Natural killer cell (primary cell): ENCODE data around the gene TMEM198. TPM values are rescaled to one million over a fixed set of nuclear protein-coding genes. Genes with fewer than 3 reads are reported as not detected.

Experiments used
- ATAC-seq, 3 donors: fragments of 150-1000 bp in 2 of 3; fragments of 200-7000 bp in 1 of 3; cut with Tn5 transposase; 1 replicate in 1 of 3; 2 replicates in 2 of 3; pipeline ENCODE4 v1.10.0; 2021; ENCODE audit warnings: mild to moderate bottlenecking in 2 of 3, moderate library complexity in 2 of 3
- DNase-seq, 2 donors: peaks; one replicate each; pipeline versions ENCODE4 v3.0.0 to v3.0.0-alpha.2; 2013 to 2021; ENCODE audit warnings: mixed read lengths in 1 of 2
- H3K27ac ChIP-seq: one replicate; pipeline ENCODE4 v1.5.1; 2013; ENCODE audit warnings: mild to moderate bottlenecking, low read length
- H3K27me3 ChIP-seq: one replicate; pipeline ENCODE4 v1.6.1; 2013; ENCODE audit warnings: low read length; ENCODE audit not compliant: control insufficient read depth, insufficient read depth
- H3K36me3 ChIP-seq: one replicate; pipeline ENCODE4 v1.6.1; 2013; ENCODE audit warnings: low read length; ENCODE audit not compliant: control insufficient read depth, insufficient read depth
- H3K4me1 ChIP-seq: one replicate; pipeline ENCODE4 v1.6.1; 2013; ENCODE audit warnings: low read length; ENCODE audit not compliant: control insufficient read depth, insufficient read depth
- H3K4me3 ChIP-seq: one replicate; pipeline ENCODE4 v1.5.1; 2013; ENCODE audit warnings: low read length
- H3K9me3 ChIP-seq: one replicate; pipeline ENCODE4 v1.6.1; 2013; ENCODE audit warnings: low read length; ENCODE audit not compliant: control insufficient read depth, insufficient read depth
- H3K27ac Mint-ChIP-seq, 2 donors: one replicate each; pipeline ENCODE4 v1.8.0; 2022; ENCODE audit warnings: mild to moderate bottlenecking in 2 of 2, mixed read lengths in 2 of 2, moderate library complexity in 1 of 2
- H3K27me3 Mint-ChIP-seq, 2 donors: one replicate each; pipeline ENCODE4 v1.8.0; 2022; ENCODE audit warnings: low read depth in 2 of 2, mixed read lengths in 2 of 2
- H3K36me3 Mint-ChIP-seq: one replicate; pipeline ENCODE4 v1.8.0; 2022; ENCODE audit warnings: mixed read lengths
- H3K4me1 Mint-ChIP-seq, 2 donors: one replicate each; pipeline ENCODE4 v1.8.0; 2022; ENCODE audit warnings: mixed read lengths in 2 of 2
- H3K4me3 Mint-ChIP-seq: one replicate; pipeline ENCODE4 v1.8.0; 2022; ENCODE audit warnings: mild to moderate bottlenecking, moderate library complexity, mixed read lengths
- H3K9me3 Mint-ChIP-seq, 2 donors: one replicate each; pipeline ENCODE4 v1.8.0; 2022; ENCODE audit warnings: mixed read lengths in 2 of 2
- WGBS: methylation state at CpG from one replicate; pipeline ENCODE4 v1.1.7; 2013; ENCODE audit warnings: missing lambda C conversion rate; ENCODE audit not compliant: insufficient coverage; 5-methylcytosine and 5-hydroxymethylcytosine counted together
- intact Hi-C: fragments of 100-400 bp; cut with micrococcal nuclease; formaldehyde crosslinking; loops from one replicate; pipeline ENCODE4 v1.14.2; 2022
- total RNA-seq, 4 donors: library from RNA; stranded (reverse); fragments of 120-200 nt in 1 of 4; gene quantifications; one replicate each; pipeline versions ENCODE4 v1.2.3 to v1.2.4, GENCODE V29; 2013 to 2022
- TF ChIP-seq, protein P1 (sequence below): fragments of 200-600 bp; IDR thresholded peaks from one replicate; pipeline ENCODE4 v1.8.0; 2022; ENCODE audit warnings: antibody characterized with exemption

The TMEM198 gene
- total RNA-seq, 3 donors from 2014 or later (not counting 1 experiment from before 2014, with no cell fraction given): 1.7 to 2.3 (median 1.8) TPM

DNA sequence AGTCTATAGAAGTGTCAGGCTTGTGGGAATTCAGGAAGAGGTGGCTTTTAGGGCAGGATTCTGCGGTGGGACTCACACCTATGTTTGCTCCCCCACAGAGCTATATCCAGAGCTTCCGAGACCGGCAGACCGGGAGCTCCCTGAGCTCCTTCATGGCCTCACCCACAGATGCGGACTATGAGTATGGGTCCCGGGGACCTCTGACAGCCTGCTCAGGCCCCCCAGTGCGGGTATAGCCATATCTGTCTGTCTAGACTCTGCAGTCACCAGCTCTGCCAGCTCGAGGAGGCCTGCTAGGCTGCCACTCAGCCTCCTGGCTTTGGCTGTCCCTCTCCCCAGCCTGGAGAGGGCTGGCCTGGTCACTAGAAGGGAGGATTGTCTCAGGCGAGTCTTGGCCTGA is 5.8 kb downstream of the TMEM198 start:
- Mint-ChIP-seq H3K4me1 (peaks cover 10 to 22% of the 10 kb centered on the region in 2 donors), H3K27ac (no peak overlapping the region), H3K27me3 (peaks cover 14 to 42% of the 10 kb centered on the region in 2 donors), H3K4me3 (no peak overlapping the region), H3K36me3 (no peaks in the 10 kb centered on the region), H3K9me3 (no peaks in the 10 kb centered on the region)
- 87% methylated on average over 9 of the region's 9 CpGs for WGBS
- H3K27ac ChIP-seq: no peak overlapping the region
- TF ChIP-seq, protein P1, sequence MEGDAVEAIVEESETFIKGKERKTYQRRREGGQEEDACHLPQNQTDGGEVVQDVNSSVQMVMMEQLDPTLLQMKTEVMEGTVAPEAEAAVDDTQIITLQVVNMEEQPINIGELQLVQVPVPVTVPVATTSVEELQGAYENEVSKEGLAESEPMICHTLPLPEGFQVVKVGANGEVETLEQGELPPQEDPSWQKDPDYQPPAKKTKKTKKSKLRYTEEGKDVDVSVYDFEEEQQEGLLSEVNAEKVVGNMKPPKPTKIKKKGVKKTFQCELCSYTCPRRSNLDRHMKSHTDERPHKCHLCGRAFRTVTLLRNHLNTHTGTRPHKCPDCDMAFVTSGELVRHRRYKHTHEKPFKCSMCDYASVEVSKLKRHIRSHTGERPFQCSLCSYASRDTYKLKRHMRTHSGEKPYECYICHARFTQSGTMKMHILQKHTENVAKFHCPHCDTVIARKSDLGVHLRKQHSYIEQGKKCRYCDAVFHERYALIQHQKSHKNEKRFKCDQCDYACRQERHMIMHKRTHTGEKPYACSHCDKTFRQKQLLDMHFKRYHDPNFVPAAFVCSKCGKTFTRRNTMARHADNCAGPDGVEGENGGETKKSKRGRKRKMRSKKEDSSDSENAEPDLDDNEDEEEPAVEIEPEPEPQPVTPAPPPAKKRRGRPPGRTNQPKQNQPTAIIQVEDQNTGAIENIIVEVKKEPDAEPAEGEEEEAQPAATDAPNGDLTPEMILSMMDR: no peak
- peaks cover 20% of the 10 kb centered on the region for H3K4me1 ChIP-seq
- ATAC-seq (no peak), DNase-seq (no peak)
- H3K27me3 ChIP-seq: peaks cover 28% of the 10 kb centered on the region
- intact Hi-C loops: no loop called here
- no peaks in the 10 kb centered on the region for H3K9me3 ChIP-seq
- H3K36me3 ChIP-seq: no peaks in the 10 kb centered on the region
- no peak overlapping the region for H3K4me3 ChIP-seq

DNA sequence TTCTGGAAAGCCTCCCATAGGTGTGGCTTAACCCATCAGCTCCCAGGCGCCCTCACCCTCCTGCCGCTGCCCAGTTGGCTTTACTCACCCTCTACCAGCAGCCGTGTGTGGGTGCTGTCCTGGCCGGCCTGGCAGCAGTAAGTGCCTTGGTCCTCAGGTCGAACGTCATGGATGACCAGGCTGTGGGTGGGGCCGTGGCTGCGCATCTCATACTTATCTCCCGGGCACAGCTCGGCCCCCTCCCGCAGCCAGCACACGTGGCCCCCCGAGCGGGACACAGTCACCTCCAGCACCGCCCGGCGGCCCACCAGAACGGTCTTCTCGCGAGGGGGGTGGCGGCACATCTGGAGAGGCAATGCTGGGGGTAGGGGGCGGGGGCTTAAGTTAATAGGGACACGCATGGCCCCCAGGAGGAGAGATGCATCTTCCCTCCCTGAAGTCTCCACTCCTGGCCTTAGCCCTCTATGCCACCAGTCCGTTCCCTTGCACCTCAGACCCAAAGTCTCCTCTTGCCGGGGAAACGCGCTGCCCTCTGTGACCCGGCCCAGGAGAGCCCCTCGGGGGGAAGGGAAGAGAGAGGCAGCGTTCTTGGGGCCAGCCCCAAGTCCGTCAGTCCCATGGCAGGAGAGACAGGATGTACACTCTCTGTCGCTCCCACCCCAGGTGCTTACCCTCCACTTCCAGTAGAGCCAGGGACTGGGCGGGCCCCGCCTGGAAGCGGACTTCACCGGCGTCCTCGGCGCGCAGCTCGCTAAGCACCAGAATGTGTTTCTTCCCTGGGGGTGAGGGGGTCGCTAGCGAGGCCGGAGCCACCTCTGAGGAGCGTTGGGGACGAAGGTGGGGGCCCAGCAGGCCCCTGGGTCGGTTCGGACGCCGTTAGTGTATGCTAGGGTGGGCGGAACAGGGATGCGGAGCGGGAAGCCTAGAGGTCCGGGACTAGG is 7.9 kb downstream of the TMEM198 start:
- peak overlapping the region; percentile 79 for H3K4me3 Mint-ChIP-seq
- H3K27me3 Mint-ChIP-seq: peaks cover 8 to 33% of the 10 kb centered on the region in 2 donors
- H3K36me3 Mint-ChIP-seq: no peaks in the 10 kb centered on the region
- no peaks in the 10 kb centered on the region for H3K9me3 Mint-ChIP-seq
- TF ChIP-seq, protein P1: no peak
- DNase-seq (peak; percentile 32 to 46), ATAC-seq (peak in 1 of 3 donors; percentile 1)
- Histone ChIP-seq H3K9me3 (no peaks in the 10 kb centered on the region), H3K27ac (no peak overlapping the region), H3K27me3 (peaks cover 28% of the 10 kb centered on the region), H3K4me1 (peaks cover 20% of the 10 kb centered on the region), H3K4me3 (peak overlapping the region; percentile 32), H3K36me3 (no peaks in the 10 kb centered on the region)
- WGBS: 7% methylated on average over 51 of the region's 54 CpGs
- peak overlapping the region in 1 of 2 donors; percentile 87 for H3K27ac Mint-ChIP-seq
- intact Hi-C loops: loop anchor here (1.0 to 2.0 kb wide), 2 partner anchors 7 to 47 kb away; partner anchors contain the start of gene TMEM198
- peaks cover 5 to 17% of the 10 kb centered on the region in 2 donors for H3K4me1 Mint-ChIP-seq

DNA sequence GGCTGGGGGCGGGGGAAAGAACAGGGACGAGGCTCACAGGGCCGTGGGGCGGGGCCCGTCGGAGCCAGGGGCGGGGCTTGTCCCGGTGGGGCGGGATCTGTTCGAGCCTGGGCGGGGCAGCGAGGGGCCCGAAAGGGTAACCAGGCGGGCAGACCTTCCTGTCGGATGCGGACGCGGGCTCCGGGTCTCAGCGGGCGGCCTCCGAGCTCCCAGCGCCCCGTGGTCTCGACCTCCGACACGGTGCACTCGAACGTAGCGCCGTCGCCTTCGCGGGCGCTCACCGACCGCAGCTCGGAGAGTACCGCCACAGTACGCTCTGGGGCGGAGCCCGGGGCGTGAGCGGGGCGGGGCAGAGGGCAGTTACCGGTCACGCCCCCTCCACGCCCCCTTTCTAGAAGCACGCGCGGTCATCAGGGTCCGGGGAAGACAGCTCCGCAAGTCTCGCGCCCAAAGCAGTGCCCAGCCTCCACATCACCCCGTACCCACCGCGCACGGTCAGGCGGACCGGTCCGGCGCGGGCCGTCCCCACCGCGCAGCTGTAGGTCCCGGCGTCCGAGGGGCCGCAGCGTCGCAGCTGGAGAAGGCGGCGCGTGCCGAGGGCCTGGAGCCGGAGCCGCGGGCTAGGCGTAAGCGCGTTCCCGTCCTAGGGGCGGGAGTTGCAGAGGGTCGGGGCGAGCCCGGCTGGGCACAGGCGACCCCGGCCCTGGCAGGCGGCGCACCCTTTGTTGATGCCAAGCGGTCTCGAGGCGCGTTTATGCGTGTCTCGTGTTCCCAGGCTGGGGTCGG is 8.7 kb downstream of the TMEM198 start:
- H3K27me3 ChIP-seq: peaks cover 28% of the 10 kb centered on the region
- Mint-ChIP-seq H3K36me3 (no peaks in the 10 kb centered on the region), H3K27ac (peak overlapping the region in 1 of 2 donors; percentile 87), H3K27me3 (peaks cover 8 to 27% of the 10 kb centered on the region in 2 donors), H3K4me3 (peak overlapping the region; percentile 79), H3K9me3 (no peaks in the 10 kb centered on the region), H3K4me1 (peaks cover 5 to 17% of the 10 kb centered on the region in 2 donors)
- peaks cover 20% of the 10 kb centered on the region for H3K4me1 ChIP-seq
- peak overlapping the region; percentile 32 for H3K4me3 ChIP-seq
- no peaks in the 10 kb centered on the region for H3K9me3 ChIP-seq
- DNase-seq (peak; percentile 89), ATAC-seq (peak; percentile 92 to 95 (median 94))
- intact Hi-C loops: loop anchor here (1.0 to 2.0 kb wide), 2 partner anchors 8 to 46 kb away; partner anchors contain the start of gene TMEM198
- TF ChIP-seq, protein P1: no peak
- no peaks in the 10 kb centered on the region for H3K36me3 ChIP-seq
- 3% methylated on average over 99 of the region's 99 CpGs for WGBS
- no peak overlapping the region for H3K27ac ChIP-seq
